ENCODE measurements around the gene ATG16L1.

- TF ChIP-seq CTCF (tag by site-specific recombination; IDR thresholded peaks at IDR 0.05) (no peak), ZNF341 (tag by site-specific recombination; IDR thresholded peaks at IDR 0.05; ENCODE audit: low read depth) (no peak)
Observed at GRCh38 chr2:233326500-233326899, 75.0 kb downstream of the ATG16L1 start.

All from HEK293 (cell line).